K562 (cell line): ENCODE data around the gene ARHGAP9. TPM values are rescaled to one million over a fixed set of nuclear protein-coding genes. Genes with fewer than 3 reads are reported as not detected.

Experiments
- ARID4B ChIP-seq: sonication (generic); formaldehyde crosslinking; IDR thresholded peaks from 2 replicates; pipeline ENCODE4 v1.8.0; 2022; ENCODE audit warnings: mild to moderate bottlenecking, missing genetic modification reagents
- BRD9 ChIP-seq: fragments of 450-650 bp; IDR thresholded peaks from 2 replicates; pipeline ENCODE4 v1.6.1; 2018; ENCODE audit warnings: low read depth; ENCODE audit not compliant: partially characterized antibody
- ELF1 ChIP-seq: fragments of 200-800 bp; sonication (Bioruptor generic); IDR thresholded peaks from 2 replicates; pipeline ENCODE4 v1.6.1; 2016; ENCODE audit warnings: missing genetic modification characterization, missing compliant biosample characterization
- FOS ChIP-seq: IDR thresholded peaks from 3 replicates; pipeline ENCODE4 v1.6.1; 2011; ENCODE audit not compliant: insufficient read length; ENCODE audit errors: extremely low read depth
- FOSL1 ChIP-seq: fragments of 200-800 bp; sonication (Bioruptor generic); conservative IDR thresholded peaks from 2 replicates; pipeline ENCODE4 v1.6.1; 2016; ENCODE audit warnings: missing genetic modification characterization, missing compliant biosample characterization
- FOXP1 ChIP-seq: sonication (generic); formaldehyde crosslinking; IDR thresholded peaks from 2 replicates; pipeline ENCODE4 v1.8.0; 2022; ENCODE audit warnings: mild to moderate bottlenecking, missing genetic modification reagents
- GABPA ChIP-seq: fragments of 200-800 bp; sonication (Bioruptor generic); conservative IDR thresholded peaks from 2 replicates; pipeline ENCODE4 v1.6.1; 2016; ENCODE audit warnings: low read depth, missing genetic modification characterization, missing compliant biosample characterization
- KAT2B ChIP-seq: IDR thresholded peaks from one replicate; pipeline ENCODE4 v1.6.1; 2012; ENCODE audit warnings: low read depth, mild to moderate bottlenecking, control low read depth, inconsistent platforms, low read length, moderate library complexity
- MTF1 ChIP-seq: fragments of 250-450 bp; sonication (Bioruptor Pico); IDR thresholded peaks from 2 replicates; pipeline ENCODE4 v1.9.0; 2021; ENCODE audit warnings: moderate library complexity, mild to moderate bottlenecking, inconsistent platforms, borderline replicate concordance
- PHF20 ChIP-seq: fragments of 450-650 bp; IDR thresholded peaks from 2 replicates; pipeline ENCODE4 v1.6.1; 2018; ENCODE audit not compliant: partially characterized antibody
- PHF8 ChIP-seq: fragments of 200-600 bp; sonication (generic); IDR thresholded peaks from 2 replicates; pipeline ENCODE4 v1.6.1; 2012; ENCODE audit warnings: mixed run types, mild to moderate bottlenecking, inconsistent platforms, low read length, moderate library complexity, borderline replicate concordance
- POLR2G ChIP-seq: fragments of 200-400 bp; formaldehyde crosslinking; IDR thresholded peaks from 2 replicates; pipeline ENCODE4 v1.6.1; 2017; ENCODE audit warnings: low read depth, mild to moderate bottlenecking, antibody characterized with exemption, low read length, moderate library complexity
- SMAD3 ChIP-seq: fragments of 450-650 bp; formaldehyde crosslinking; conservative IDR thresholded peaks from 2 replicates; pipeline ENCODE4 v1.4.0; 2020; ENCODE audit warnings: mild to moderate bottlenecking
- ZFPM2 ChIP-seq: fragments of 250-450 bp; sonication (Bioruptor Pico); IDR thresholded peaks from 2 replicates; pipeline ENCODE4 v1.5.1; 2022; ENCODE audit warnings: mild to moderate bottlenecking
- ZNF395 ChIP-seq: fragments of 200-800 bp; sonication (Bioruptor generic); IDR thresholded peaks from 2 replicates; pipeline ENCODE4 v1.6.1; 2017; ENCODE audit warnings: missing genetic modification characterization, missing compliant biosample characterization
- ZNF512 ChIP-seq: IDR thresholded peaks from 2 replicates; pipeline ENCODE4 v1.6.1; 2016; ENCODE audit warnings: missing genetic modification characterization, missing compliant biosample characterization
- ZNF766 ChIP-seq: fragments of 200-800 bp; sonication (Bioruptor generic); conservative IDR thresholded peaks from 2 replicates; pipeline ENCODE4 v1.6.1; 2016; ENCODE audit warnings: missing genetic modification characterization, missing compliant biosample characterization
- polyA plus RNA-seq, 8 experiments: library from polyadenylated mRNA; depleted of rRNA in 4 of 8; stranded (reverse) in 5 of 8; unstranded in 3 of 8; fragments of >200 nt; fragmentation: Nextera tagmentation in 2 of 8; fragmentation: Illumina TruSeq in 1 of 8; extraction: Ambion mirVana in 2 of 8; extraction: Trizol in 1 of 8; gene quantifications; 2 replicates each; pipeline versions ENCODE4 v1.2.1 to v1.2.3, GENCODE V29; 2011 to 2014; ENCODE audit warnings: inconsistent platforms in 1 of 8, missing spikeins in 1 of 8
- total RNA-seq, 7 experiments: library from RNA; depleted of rRNA in 6 of 7; stranded (reverse); fragments of >200 nt in 6 of 7; fragmentation: Illumina TruSeq in 2 of 7; extraction: Trizol in 2 of 7; gene quantifications; 2 replicates each; pipeline versions ENCODE4 v1.2.1 to v1.2.3, GENCODE V29; 2011 to 2021; ENCODE audit warnings: low replicate concordance in 1 of 7

Gene ARHGAP9
- total and polyA plus RNA-seq, 9 of the 15 experiments (the other 6 are each of a cell fraction or from before 2014, with no cell fraction given): 1.5 to 10.2 (median 5.1) TPM

- TF ChIP-seq ZNF395 (peak; percentile 48; the same call in 1 of the 2 replicates), FOS (no peak), PHF8 (peak; percentile 24; the same call in 1 of the 2 replicates), ZNF512 (tag) (no peak), KAT2B (no peak), GABPA (tag) (peak; percentile 62), SMAD3 (CRISPR knock-in tag) (no peak), BRD9 (no peak), ARID4B (no peak), PHF20 (no peak), MTF1 (CRISPR knock-in tag) (no peak), FOSL1 (tag) (peak; percentile 73), POLR2G (no peak), FOXP1 (no peak), ZFPM2 (CRISPR knock-in tag) (no peak), ELF1 (tag) (peak; percentile 56), ZNF766 (CRISPR knock-in tag) (0 out of 2 replicates have a peak, but pooled peaks have one; percentile 27)
These were observed 1.7 kb downstream of the ARHGAP9 start (continued) for GRCh38 chr12:57477710-57478681.
